ENCODE measurements around the gene IRAK2.

DNA sequence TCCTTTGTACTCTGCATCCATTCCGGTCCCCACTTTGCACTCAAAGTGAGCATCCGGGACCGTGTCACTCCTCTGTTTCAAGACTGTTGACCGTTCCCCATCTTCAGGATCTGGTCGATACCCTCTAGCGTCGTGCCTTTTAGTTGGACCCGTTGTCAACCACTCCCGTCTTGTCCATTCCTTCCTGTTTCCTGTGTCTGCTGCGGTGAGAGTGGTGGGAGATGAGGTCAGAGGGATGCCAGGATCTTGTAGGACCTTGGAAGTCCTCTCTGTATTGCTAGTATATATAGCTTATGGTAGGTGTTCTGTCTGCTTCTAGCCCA, 48.6 kb upstream of the IRAK2 start:
- TF ChIP-seq, protein P1, sequence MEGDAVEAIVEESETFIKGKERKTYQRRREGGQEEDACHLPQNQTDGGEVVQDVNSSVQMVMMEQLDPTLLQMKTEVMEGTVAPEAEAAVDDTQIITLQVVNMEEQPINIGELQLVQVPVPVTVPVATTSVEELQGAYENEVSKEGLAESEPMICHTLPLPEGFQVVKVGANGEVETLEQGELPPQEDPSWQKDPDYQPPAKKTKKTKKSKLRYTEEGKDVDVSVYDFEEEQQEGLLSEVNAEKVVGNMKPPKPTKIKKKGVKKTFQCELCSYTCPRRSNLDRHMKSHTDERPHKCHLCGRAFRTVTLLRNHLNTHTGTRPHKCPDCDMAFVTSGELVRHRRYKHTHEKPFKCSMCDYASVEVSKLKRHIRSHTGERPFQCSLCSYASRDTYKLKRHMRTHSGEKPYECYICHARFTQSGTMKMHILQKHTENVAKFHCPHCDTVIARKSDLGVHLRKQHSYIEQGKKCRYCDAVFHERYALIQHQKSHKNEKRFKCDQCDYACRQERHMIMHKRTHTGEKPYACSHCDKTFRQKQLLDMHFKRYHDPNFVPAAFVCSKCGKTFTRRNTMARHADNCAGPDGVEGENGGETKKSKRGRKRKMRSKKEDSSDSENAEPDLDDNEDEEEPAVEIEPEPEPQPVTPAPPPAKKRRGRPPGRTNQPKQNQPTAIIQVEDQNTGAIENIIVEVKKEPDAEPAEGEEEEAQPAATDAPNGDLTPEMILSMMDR (IDR thresholded peaks at IDR 0.05): no peak
- no peak for TF ChIP-seq POLR2A (IDR thresholded peaks at IDR 0.05)
- no peak for TF ChIP-seq POLR2AphosphoS5 (IDR thresholded peaks at IDR 0.05)
